ENCODE measurements around the gene PXT1.
A peak's percentile ranks its signal among the peaks of the same experiment; 100 is the strongest.
"Not testable (repeated sequence)": the region's sequence is repeated elsewhere in the genome, so short reads cannot be mapped to it uniquely, and the experiment has no call there.

The PXT1 gene

DNA sequence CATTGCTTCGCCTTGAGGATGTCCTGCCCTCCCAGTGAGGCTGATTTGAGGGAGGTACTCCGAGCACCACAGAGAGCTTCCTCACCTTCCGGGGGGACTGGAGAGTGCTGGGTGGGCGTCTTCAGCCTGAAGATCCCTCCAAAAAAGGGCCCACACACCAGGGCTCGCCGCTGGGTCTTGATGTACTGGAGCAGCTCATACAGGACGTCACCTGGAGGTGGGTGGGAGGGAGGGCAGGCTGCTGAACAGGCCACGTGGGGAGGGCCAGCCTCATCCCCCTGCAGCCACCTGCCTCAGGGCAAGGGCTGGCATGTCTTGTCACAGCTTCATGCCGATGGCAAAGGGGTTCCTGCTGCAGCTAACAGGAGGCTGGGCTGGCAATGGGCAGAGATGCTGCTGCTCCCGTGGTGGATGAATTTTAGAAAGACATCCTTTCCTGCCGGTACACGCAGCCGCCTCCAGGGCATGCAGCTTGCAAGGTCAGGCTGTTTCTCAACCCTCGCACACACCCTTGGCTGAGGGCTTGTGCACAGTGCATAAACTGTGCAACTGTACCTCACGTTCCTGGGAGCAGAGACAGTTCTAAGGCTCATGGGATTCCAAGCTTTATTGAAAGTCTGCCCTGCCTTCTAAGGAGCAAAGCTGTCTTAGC, 69.2 kb downstream of the PXT1 start:
- H3K27ac ChIP-seq, result no peak overlapping the region
- DNase-seq (ENCODE audit: low read depth, low spot score), result no peak

DNA sequence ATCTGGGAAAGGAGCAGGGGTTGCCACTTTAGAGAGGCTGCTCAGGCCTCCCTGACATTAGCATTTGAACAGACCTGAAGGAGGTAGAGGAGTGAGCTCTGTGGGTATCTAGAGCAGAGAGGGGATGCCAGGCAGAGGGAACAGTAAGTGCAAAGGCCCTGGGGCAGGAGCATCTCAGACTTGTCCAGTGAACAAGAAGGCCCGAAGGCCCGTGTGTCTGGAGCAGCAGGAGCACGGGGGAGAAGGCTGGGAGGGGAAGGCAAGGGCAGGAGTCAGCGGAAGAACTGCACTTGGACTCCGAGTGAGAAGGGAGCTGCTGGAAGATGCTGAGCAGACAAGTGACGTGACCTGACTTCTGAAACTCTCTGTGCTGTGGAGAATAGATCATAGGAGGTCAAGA, 70.6 kb downstream of the PXT1 start:
- H3K27ac ChIP-seq, result no peak overlapping the region
- no peak for DNase-seq (ENCODE audit: low read depth, low spot score)

DNA sequence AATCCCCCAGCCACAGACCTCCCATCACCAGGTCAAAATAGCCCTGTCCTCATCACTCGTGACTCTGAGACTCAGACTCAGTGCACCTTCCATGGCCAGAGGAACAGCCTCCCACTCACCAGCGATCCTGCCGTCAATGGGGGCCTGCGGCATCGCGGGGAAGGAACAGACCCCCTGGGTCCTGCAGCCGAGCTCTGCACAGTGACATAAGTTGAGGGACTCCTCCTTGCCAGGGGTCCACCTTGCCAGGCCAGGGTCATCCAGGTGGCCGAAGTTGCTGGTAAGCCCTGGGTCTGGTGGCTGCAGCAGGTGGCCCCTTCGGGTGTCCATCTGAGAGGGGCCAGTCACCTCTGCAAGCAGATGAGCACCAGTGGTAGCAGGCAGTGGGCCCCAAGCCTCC, 71.4 kb downstream of the PXT1 start:
- DNase-seq (ENCODE audit: low read depth, low spot score), result no peak

DNA sequence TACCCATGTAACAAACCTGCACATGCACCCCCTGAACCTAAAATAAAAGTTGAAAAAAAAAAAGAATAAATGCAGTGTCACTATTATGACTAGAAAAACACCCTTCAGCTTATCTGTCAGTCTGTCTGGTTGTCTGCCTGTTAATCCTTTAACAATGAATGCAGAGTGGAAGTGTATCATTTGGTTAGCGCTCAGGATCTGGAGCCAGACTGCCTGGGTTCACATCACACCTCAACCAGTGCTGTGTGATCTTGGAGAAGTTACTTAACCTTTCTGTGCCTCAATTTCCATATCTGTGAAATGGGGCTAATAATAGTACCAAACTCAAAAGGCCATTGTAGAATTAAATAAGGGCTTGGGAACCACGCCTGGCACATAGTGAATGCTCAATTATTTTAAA, 72.0 kb downstream of the PXT1 start:
- no peak overlapping the region for H3K27ac ChIP-seq
- DNase-seq (ENCODE audit: low read depth, low spot score), result no peak

More for the DNA sequence above, 71.4 kb downstream of the PXT1 start:
- H3K27ac ChIP-seq, result no peak overlapping the region

DNA sequence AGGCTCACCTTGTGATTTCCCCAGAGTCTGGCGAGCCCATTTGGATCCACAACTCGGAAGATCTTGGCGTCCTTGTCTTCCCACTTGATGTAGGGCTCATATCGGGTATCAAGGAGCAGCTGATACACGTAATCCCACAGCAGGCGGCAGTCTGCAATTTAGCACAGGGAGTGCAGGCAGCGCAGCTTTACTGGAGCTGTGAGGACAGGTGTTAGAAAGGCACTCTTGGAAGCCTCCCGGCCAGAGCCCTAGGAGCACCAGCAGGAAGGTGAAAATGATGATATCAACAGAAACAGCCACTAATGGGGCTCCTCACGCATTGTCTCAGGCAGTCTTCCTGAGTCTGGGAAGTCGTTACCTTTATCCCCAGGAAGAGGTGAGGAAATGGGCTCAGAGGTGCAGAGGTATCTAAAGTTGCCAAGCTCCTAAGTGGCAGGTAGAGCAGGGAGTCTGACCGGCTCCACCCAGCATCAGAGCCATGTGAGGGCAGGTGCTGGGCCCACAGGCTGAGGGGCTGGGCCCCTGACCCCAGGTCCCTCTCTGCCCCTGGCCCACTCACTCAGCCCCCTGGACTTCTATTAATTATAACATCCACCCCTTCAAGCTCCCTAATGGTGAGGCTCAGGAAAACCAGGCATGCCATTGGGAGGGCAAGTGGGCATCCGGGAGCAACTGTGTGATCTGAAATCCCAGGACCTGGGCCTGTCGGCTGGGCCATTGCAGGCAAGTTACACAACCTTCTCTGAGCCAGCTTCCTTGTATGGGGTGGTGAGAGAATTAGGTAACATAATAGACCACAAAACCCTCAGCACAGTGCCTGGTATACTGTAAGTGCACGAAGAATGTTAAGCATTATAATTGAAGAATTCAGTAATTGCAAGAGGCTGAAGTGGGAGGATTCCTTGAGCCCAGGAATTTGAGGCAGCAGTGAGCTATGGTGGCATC, 73.5 kb downstream of the PXT1 start:
- DNase-seq (ENCODE audit: low read depth, low spot score), result peak; percentile 29
- no peak overlapping the region for H3K27ac ChIP-seq

DNA sequence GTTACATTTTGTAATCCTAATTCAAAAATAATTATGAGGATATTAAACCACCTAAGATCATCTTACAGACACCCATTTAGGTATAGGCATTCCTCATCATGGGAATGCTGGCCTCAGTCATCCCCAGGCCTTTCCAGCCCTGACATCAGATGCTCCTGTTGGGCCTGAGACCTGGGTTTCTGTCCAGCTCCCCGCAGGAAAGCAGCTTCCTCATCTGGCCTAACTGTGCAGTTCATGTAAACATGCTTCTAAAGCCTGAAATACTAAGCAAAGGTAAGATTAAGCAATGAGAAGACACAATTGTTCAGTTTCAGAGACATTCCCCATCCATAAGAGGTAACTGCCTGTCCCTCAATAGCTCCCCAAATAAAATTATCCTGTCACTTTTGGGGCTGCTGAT, 74.2 kb downstream of the PXT1 start:
- DNase-seq (ENCODE audit: low read depth, low spot score), result no peak
- H3K27ac ChIP-seq, result no peak overlapping the region

DNA sequence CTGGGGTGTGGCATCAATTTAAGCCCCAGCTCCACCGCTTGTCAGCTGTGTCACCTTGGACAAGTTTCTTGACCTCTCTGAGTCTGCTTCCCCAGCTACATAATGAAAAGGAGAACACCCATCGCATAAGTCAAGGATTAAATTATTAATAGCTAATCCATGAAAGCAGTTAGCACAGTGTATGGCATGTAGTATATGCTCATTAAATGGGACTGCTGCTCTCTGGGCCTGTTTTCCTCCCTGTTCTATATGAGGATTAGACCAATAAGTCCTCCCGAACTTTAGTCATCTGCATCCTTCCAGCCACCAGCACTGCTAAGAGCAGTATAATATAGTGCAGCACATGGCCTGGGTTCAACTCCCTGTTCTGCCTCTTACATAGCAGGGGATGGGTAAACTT, 74.9 kb downstream of the PXT1 start:
- H3K27ac ChIP-seq, result no peak overlapping the region
- DNase-seq (ENCODE audit: low read depth, low spot score), result no peak

DNA sequence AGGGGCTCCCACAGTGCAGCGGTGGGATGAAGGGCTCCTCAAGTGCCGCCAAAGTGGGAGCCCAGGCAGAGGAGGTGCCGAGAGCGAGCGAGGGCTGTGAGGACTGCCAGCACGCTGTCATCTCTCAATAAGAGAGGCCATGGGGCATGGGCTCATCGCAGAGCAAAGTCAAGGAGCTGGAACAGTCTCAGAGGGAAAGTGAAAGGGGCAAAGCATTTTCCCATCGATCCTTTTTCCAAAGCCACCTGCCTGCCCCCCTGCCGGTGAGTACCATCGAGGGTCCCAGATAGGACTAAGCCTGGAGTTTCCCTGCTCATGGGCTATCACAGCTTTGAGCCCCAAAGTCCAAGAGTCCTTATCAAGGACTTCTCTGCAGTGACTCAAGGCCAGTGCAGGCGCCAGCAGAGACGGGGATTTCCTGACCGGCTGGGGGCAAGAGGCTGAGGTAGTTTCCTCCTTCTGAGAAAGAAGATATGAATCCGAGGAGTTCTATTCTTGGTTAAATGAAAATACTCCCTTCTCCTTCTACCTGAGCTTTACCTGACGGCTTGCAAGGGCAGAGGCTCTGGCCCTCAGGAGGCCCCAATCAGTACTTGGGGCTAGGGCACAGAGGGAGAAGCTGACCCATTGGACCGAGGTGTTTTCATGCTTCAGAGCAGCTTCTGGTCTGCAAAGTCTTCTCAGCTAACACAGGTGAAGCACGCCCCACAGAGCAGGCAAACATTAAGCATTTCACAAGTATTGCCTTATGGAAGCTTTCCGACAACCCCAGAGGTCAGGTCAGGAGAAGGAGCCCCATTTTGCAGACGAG, 77.8 kb downstream of the PXT1 start:
- DNase-seq (ENCODE audit: low read depth, low spot score), result no peak
- H3K27ac ChIP-seq, result no peak overlapping the region

DNA sequence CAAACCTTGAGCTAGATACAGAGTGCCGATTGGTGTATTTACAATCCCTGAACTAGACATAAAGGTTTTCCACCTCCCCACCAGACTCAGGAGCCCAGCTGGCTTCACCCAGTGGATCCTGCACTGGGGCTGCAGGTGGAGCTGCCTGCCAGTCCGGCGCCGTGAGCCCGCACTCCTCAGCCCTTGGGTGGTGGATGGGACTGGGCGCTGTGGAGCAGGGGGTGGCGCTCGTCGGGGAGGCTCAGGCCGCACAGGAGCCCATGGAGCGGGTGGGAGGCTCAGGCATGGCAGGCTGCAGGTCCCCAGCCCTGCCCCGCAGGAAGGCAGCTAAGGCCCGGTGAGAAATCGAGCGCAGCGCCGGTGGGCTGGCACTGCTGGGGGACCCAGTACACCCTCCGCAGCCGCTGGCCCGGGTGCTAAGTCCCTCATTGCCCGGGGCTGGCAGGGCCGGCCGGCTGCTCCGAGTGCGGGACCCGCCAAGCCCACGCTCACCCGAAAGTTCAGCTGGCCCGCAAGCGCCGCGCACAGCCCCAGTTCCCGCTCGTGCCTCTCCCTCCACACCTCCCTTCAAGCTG, 78.5 kb downstream of the PXT1 start:
- not testable (repeated sequence) for DNase-seq (ENCODE audit: low read depth, low spot score); H3K27ac ChIP-seq

DNA sequence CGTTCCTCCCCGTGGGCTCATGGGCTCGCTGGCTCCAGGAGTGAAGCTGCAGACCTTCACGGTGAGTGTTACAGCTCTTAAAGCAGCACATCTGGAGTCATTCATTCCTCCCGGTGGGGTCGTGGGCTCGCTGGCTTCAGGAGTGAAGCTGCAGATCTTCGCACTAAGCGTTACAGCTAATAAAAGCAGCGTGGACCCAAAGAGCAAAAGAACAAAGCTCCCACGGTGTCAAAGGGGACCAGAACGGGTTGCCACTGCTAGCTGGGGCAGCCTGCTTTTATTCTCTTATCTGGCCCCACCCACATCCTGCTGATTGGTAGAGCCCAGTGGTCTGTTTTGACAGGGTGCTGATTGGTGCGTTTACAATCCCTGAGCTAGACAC, 79.3 kb downstream of the PXT1 start:
- not testable (repeated sequence) for DNase-seq (ENCODE audit: low read depth, low spot score); H3K27ac ChIP-seq

DNA sequence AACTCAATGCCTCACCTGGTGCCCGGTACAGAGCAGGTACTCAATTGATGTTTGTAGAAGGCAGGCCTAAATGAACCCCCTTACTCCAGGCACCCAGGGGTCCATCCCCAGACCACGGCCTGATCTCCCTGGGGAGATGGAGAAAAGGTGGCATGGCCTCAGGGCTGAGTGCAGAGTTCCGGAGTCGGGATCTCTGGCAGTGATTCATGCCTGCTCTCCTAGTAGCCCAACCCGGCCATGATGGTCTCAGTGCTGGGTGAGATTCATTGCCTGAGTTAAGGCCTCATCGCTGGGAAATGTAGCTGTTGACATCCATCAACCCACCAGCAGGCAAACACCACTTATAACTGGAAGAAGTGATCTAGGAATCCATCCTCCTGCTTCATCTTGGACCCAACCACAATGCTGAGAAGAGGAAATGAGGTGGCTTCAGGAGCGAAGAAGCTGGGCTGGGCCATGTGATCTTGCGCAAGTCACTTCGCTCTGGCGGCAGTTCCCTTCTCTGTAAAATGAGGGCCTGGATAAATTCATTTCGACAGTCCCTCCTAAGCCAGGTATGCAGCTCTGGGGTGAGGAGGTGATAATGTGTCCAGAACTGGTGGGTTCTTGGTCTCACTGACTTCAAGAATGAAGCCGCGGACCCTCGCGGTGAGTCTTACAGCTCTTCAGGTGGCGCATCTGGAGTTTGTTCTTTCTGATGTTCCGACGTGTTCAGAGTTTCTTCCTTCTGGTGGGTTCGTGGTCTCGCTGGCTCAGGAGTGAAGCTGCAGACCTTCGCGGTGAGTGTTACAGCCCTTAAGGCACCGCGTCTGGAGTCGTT, 79.9 kb downstream of the PXT1 start:
- H3K27ac ChIP-seq, result no peak overlapping the region

DNA sequence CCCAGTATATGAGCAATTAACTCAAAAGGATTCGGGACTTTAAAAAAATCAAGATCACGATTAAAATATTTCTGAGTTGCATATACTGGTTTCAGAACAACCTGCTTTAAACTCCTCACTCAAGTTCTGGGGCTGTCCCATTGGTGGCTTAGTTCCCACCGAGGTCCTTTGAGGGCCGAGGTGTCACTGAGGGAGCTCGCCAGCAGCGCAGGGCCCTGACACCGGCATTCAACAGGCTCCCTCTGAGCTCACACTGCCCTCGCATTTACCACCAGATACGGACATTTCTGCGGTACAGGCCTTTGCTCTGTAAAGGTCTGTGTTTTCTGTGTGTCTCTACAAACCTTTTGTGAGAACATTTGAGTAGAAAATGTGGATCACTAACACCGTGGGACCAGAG, 81.6 kb downstream of the PXT1 start:
- no peak overlapping the region for H3K27ac ChIP-seq
- no peak for DNase-seq (ENCODE audit: low read depth, low spot score)

More for the DNA sequence above, 79.9 kb downstream of the PXT1 start:
- no peak for DNase-seq (ENCODE audit: low read depth, low spot score)

DNA sequence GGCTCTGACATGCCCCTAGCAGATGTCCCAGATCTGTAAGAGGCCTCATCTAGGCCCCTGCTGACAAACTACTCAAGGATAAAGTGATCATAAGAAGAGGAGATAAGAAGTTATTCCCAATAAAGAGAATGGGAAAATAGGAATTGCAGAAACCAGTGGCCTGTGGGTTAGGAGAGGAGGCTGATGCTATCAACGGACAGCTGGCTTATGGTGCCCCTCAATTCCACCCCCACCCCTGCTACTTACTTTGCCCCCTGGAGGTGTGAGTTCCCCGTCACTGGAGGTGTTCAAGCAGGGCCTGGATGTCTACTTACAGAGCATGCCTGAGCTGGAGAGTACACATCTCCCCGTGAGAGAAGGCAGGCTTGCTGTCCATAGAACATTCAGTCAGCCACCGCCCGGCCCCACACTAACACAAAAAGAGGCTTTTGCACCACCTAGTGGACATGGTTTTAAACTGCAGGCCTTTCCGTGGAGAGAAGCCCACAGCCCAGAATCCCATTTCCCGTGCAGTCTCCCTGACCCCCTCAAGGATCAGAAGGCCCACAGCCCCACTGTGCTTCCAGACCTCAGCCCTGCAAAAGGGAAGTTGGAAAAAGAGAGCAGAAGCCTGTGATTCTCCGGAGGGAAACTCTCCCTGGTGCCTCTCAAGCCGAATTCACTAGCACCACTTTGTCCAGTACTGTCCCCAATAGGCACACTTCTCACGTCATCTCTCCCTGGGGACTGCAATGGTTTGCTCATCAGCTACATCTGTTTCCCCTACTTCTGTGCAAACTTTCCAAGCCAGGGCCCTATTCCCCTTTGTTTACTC, 82.2 kb downstream of the PXT1 start:
- H3K27ac ChIP-seq, result no peak overlapping the region
- no peak for DNase-seq (ENCODE audit: low read depth, low spot score)

DNA sequence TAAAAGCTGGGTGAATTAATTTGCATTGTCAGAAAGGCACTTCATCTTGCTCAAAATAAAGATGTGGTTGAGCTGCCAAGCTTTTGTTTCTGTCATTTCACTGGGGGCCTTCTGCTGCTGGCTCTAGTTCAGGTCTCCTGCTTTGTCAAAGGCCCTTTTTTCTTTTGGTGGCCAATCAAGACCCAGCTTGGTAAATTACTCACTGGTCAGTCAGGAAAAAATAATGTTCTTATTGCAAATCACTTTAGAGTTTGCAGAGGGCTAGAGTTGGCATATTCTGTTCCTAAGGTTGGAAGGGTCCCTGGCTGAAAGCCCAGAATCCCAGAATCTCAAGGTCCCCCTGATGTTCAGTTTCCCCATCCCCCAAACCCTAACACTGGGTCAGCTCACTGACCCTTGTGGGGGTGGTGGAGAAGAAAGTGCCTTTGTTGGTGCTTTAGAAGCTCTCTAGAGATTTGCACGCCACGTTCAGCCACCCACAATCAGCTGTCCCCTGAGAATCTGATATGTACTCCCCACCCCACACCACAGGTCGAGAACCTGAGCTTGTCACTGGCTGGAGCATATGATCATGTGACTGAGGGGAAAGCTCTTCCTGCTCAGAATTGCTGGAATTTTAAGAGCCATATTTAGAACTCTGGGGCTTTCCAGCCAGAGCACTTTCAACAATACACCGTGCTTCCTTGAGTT, 84.3 kb downstream of the PXT1 start:
- no peak for DNase-seq (ENCODE audit: low read depth, low spot score)
- H3K27ac ChIP-seq, result no peak overlapping the region

DNA sequence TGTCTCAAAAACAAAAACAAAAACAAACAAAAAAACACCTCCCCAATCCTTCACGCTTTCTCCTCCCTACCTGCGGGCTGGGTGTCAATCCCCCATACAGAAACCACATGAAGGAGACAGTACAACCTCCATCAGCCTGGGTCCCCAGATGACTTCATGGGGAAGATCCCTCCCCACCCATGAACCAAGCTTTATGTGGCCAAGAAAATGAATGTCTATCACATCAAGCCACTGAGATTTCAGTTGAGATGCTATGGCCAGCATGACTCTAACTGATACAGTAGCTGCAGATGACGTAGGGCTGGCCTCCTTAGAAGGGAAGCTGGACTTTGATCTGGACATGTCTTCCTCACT, 84.8 kb downstream of the PXT1 start:
- DNase-seq (ENCODE audit: low read depth, low spot score), result no peak
- no peak overlapping the region for H3K27ac ChIP-seq

DNA sequence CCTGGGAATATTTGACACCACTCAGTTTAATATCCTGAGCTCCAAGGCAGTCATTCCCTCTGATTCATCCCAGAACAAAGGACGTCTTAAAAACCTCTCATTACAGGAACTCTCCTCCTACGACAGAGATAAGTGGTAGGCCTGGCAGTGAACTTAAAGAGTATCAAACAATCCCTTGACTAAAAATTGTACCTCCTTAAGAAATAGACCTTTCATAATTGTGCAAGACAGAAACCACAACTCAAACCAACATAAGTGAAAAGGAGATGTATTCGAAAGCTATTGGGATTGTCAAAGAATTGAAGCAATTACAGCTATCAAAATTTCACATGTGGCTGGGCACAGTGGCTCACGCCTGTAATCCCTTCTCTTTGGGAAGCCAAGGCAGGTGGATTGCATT, 86.8 kb downstream of the PXT1 start:
- no peak for DNase-seq (ENCODE audit: low read depth, low spot score)
- H3K27ac ChIP-seq, result no peak overlapping the region

DNA sequence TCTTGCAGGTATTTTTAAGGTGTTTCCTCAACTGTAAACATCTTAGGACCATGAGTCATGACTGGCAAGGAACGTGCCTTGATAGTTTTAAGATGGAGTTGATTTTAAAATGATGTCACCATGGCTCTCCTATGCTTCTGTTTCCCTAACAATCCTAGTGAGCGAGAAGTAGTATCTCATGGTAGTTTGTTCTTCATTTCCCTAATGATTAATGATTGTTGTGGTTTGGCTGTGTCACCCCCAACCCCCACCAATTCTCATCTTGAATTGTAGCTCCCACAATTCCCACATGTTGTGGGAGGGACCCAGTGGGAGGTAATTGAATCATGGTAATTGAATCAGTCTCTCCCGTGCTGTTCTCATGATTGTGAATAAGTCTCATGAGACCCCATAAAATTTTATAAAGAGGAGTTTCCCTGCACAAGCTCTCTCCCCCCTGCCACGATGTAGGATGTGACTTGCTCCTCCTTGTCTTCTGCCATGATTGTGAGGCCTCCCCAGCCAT, 89.2 kb downstream of the PXT1 start:
- DNase-seq (ENCODE audit: low read depth, low spot score), result peak; percentile 51
- H3K27ac ChIP-seq, result no peak overlapping the region

DNA sequence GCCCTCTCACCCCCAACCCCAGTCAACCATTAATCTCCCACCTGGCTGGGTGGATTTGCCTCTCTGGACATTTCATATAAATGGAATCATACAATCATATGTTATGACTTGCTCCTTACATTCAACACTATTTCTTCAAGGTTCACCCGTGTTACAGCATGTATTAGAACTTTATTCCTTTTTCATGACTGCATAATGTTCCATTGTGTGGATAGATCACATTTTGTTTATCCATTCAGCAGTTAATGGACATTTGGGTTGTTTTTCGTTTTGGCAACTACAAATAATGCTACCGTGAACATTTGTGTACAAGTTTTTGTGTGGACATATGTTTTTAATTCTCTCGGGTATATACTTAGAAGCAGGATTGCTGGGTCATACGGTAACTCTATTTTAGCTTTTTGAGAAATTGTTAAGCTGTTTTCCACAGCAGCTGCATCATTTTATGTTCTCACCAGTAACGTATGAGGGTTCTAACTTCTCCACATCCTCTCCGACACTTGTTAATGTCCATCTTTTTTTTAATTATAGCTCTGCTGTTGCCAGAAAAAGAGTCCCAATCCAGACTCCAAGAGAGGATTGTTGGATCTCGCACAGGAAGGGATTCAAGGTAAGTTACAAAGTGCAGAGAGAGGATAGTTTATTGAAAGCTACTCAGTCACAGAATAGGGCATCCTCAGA, 90.0 kb downstream of the PXT1 start:
- no peak overlapping the region for H3K27ac ChIP-seq
- DNase-seq (ENCODE audit: low read depth, low spot score), result no peak
